SK-N-MC (cell line): ENCODE data around the gene NXPE3.
"Not testable (repeated sequence)": the region's sequence is repeated elsewhere in the genome, so short reads cannot be mapped to it uniquely, and the experiment has no call there.

Source experiments
- DNase-seq: peaks from one replicate; pipeline ENCODE4 v3.0.0-alpha.2; 2011; ENCODE audit warnings: low read depth, low spot score
- H3K27ac ChIP-seq: fragments of 200-600 bp; sonication (generic); 2 replicates; pipeline ENCODE4 v1.5.1; 2016; ENCODE audit warnings: mixed run types
- H3K36me3 ChIP-seq: fragments of 200-600 bp; sonication (generic); 2 replicates; pipeline ENCODE4 v1.6.1; 2017; ENCODE audit warnings: antibody characterized with exemption, low read length, mixed read lengths; ENCODE audit not compliant: insufficient read depth
- H3K4me3 ChIP-seq: fragments of 200-600 bp; sonication (generic); 2 replicates; pipeline ENCODE4 v1.5.1; 2016
- H3K9ac ChIP-seq: fragments of 200-600 bp; sonication (generic); 2 replicates; pipeline ENCODE4 v1.8.0; 2017; ENCODE audit warnings: mixed run types, mixed read lengths; ENCODE audit not compliant: insufficient read length
- H3K9me3 ChIP-seq: fragments of 200-600 bp; sonication (generic); 2 replicates; pipeline ENCODE4 v1.6.1; 2017; ENCODE audit warnings: low read depth, mild to moderate bottlenecking, antibody characterized with exemption, low read length, moderate library complexity, mixed read lengths
- EZH2 ChIP-seq: fragments of 200-600 bp; sonication (generic); IDR thresholded peaks from one replicate; pipeline ENCODE4 v1.6.1; 2017; ENCODE audit warnings: antibody characterized with exemption
- FOXP2 ChIP-seq: optimal IDR thresholded peaks from 2 replicates; pipeline ENCODE3; 2011; ENCODE audit warnings: mild to moderate bottlenecking, moderate library complexity; ENCODE audit not compliant: insufficient read depth; ENCODE audit errors: extremely low read length, control extremely low read depth
- POLR2AphosphoS5 ChIP-seq: IDR thresholded peaks from 2 replicates; pipeline ENCODE4 v1.6.1; 2012; ENCODE audit warnings: mild to moderate bottlenecking, low read depth, low read length, borderline replicate concordance

NXPE3 gene

GRCh38 chr3:101779047-101779821 lies at the start of gene NXPE3:
NXPE3 (plus strand) TSS chr3:101779211; CDS start chr3:101785597, 6,386 bp downstream.
- peaks cover 15% of the 10 kb centered on the region for H3K36me3 ChIP-seq
- TF ChIP-seq POLR2AphosphoS5 (no peak; the same call in none of the 2 replicates), EZH2 (no peak), FOXP2 (no peak)
- peak within 1 kb of the TSS; percentile 88 for H3K4me3 ChIP-seq
- H3K9me3 ChIP-seq, result no peaks in the 10 kb centered on the region
- DNase-seq, result no peak
- peak within 1 kb of the TSS; percentile 53 for H3K9ac ChIP-seq
- peak within 1 kb of the TSS; percentile 60; the same call in 1 of the 2 replicates for H3K27ac ChIP-seq

GRCh38 chr3:101729586-101729985 lies 49.4 kb upstream of the NXPE3 start:
- H3K4me3 ChIP-seq, result no peak overlapping the region
- H3K36me3 ChIP-seq, result peaks cover 82% of the 10 kb centered on the region
- H3K27ac ChIP-seq, result no peak overlapping the region
- no peak overlapping the region for H3K9ac ChIP-seq
- no peaks in the 10 kb centered on the region for H3K9me3 ChIP-seq
- TF ChIP-seq FOXP2, result no peak
- DNase-seq, result no peak

- Histone ChIP-seq H3K9ac (no peak overlapping the region), H3K9me3 (no peaks in the 10 kb centered on the region), H3K4me3 (no peak overlapping the region), H3K27ac (no peak overlapping the region), H3K36me3 (peaks cover 94% of the 10 kb centered on the region)
- DNase-seq, result no peak
- TF ChIP-seq EZH2, result no peak
- TF ChIP-seq FOXP2, result no peak
- no peak for TF ChIP-seq POLR2AphosphoS5
Observed at GRCh38 chr3:101730839-101731238, 48.2 kb upstream of the NXPE3 start.

- Histone ChIP-seq H3K9ac (no peak overlapping the region), H3K4me3 (no peak overlapping the region), H3K27ac (no peak overlapping the region), H3K36me3 (peaks cover 94% of the 10 kb centered on the region), H3K9me3 (no peaks in the 10 kb centered on the region)
- TF ChIP-seq FOXP2 (no peak), POLR2AphosphoS5 (no peak), EZH2 (no peak)
- DNase-seq, result no peak
Observed at GRCh38 chr3:101732240-101732641, 46.8 kb upstream of the NXPE3 start.

GRCh38 chr3:101735833-101736232 lies 43.2 kb upstream of the NXPE3 start:
- H3K27ac ChIP-seq, result no peak overlapping the region
- H3K9ac ChIP-seq, result no peak overlapping the region
- DNase-seq, result no peak
- H3K4me3 ChIP-seq, result no peak overlapping the region
- H3K9me3 ChIP-seq, result no peaks in the 10 kb centered on the region
- H3K36me3 ChIP-seq, result peaks cover 69% of the 10 kb centered on the region
- TF ChIP-seq POLR2AphosphoS5 (no peak), EZH2 (no peak), FOXP2 (no peak)

- peaks cover 19% of the 10 kb centered on the region; the same call in 1 of the 2 replicates for H3K36me3 ChIP-seq
- H3K9ac ChIP-seq, H3K9me3 ChIP-seq, DNase-seq, H3K27ac ChIP-seq, H3K4me3 ChIP-seq: not testable (repeated sequence)
Observed at GRCh38 chr3:101741914-101742313, 37.1 kb upstream of the NXPE3 start.

GRCh38 chr3:101744811-101745210 lies 34.2 kb upstream of the NXPE3 start:
- Histone ChIP-seq H3K36me3 (peaks cover 11% of the 10 kb centered on the region; the same call in 1 of the 2 replicates), H3K27ac (no peak overlapping the region), H3K9me3 (0 out of 2 replicates have a peak, but pooled peaks cover 3% of the 10 kb centered on the region), H3K4me3 (no peak overlapping the region), H3K9ac (no peak overlapping the region)
- TF ChIP-seq FOXP2, result no peak
- TF ChIP-seq POLR2AphosphoS5, result no peak
- no peak for TF ChIP-seq EZH2
- DNase-seq, result no peak

GRCh38 chr3:101745934-101746333 lies 33.1 kb upstream of the NXPE3 start:
- H3K27ac ChIP-seq, H3K4me3 ChIP-seq, DNase-seq, H3K9ac ChIP-seq, H3K9me3 ChIP-seq: not testable (repeated sequence)
- peaks cover 11% of the 10 kb centered on the region; the same call in 1 of the 2 replicates for H3K36me3 ChIP-seq

GRCh38 chr3:101753386-101754113 lies 25.5 kb upstream of the NXPE3 start:
- H3K9ac ChIP-seq, result not testable (repeated sequence)

More at GRCh38 chr3:101753386-101754113, 25.5 kb upstream of the NXPE3 start:
- H3K4me3 ChIP-seq, DNase-seq, H3K27ac ChIP-seq, H3K9me3 ChIP-seq: not testable (repeated sequence)
- peaks cover 42% of the 10 kb centered on the region for H3K36me3 ChIP-seq
